Esophagus squamous epithelium (tissue), 4 donors: Measurements from ENCODE around the gene ZBTB11.

Source experiments
- CTCF ChIP-seq, 6 experiments: fragments of 450-650 bp in 4 of 6; fragments of 200-600 bp in 2 of 6; sonication (generic) in 2 of 6; IDR thresholded peaks; one replicate each; pipeline ENCODE4 v1.5.1; 2016 to 2019; ENCODE audit warnings: antibody characterized with exemption in 6 of 6, mild to moderate bottlenecking in 4 of 6, moderate library complexity in 4 of 6
- POLR2A ChIP-seq, 4 donors: fragments of 450-650 bp; IDR thresholded peaks; one replicate each; pipeline ENCODE4 v1.6.1; 2017; ENCODE audit warnings: antibody characterized with exemption in 4 of 4, mild to moderate bottlenecking in 4 of 4, moderate library complexity in 3 of 4

- TF ChIP-seq CTCF (IDR thresholded peaks at IDR 0.05) (peak in 1 of 6 experiments; percentile 4), POLR2A (IDR thresholded peaks at IDR 0.05) (peak in 2 of 4 donors; percentile 16 to 57)
Observed at GRCh38 chr3:101724329-101725193, 47.6 kb upstream of the ZBTB11 start, which contains the start of gene CEP97.
